ENCODE data around the gene CARD11. TPM values are rescaled to one million over a fixed set of nuclear protein-coding genes. Genes with fewer than 3 reads are reported as not detected.
"Not testable (repeated sequence)": the region's sequence is repeated elsewhere in the genome, so short reads cannot be mapped to it uniquely, and the experiment has no call there.

CARD11 gene
- total and polyA plus RNA-seq, 4 donors, result 0.77 to 1.2 (median 1.1) TPM

- Histone ChIP-seq H3K36me3 (ENCODE audit: control insufficient read depth, insufficient read depth, low read length) (no peaks in the 10 kb centered on the region), H3K9me3 (ENCODE audit: control insufficient read depth, insufficient read depth, low read length) (peaks cover 6% of the 10 kb centered on the region), H3K4me1 (ENCODE audit: control insufficient read depth, insufficient read depth, low read length) (no peaks in the 10 kb centered on the region), H3K27ac (ENCODE audit: low read depth, low read length) (no peak overlapping the region), H3K4me3 (ENCODE audit: low read depth, low read length) (no peak overlapping the region), H3K27me3 (ENCODE audit: control insufficient read depth, insufficient read depth, low read length) (no peaks in the 10 kb centered on the region)
- peak in 2 of 6 donors; percentile 53 to 84 for DNase-seq (ENCODE audit: low read depth in 4 of 6, low spot score in 6 of 6)
- no CpG with 5 or more reads among the region's 1 CpG for WGBS (ENCODE audit: insufficient coverage)
Observed at GRCh38 chr7:2965301-2965700, 78.4 kb downstream of the CARD11 start.

- Histone ChIP-seq H3K9me3 (ENCODE audit: control insufficient read depth, insufficient read depth, low read length) (peaks cover 6% of the 10 kb centered on the region), H3K4me3 (ENCODE audit: low read depth, low read length) (no peak overlapping the region), H3K4me1 (ENCODE audit: control insufficient read depth, insufficient read depth, low read length) (no peaks in the 10 kb centered on the region), H3K36me3 (ENCODE audit: control insufficient read depth, insufficient read depth, low read length) (no peaks in the 10 kb centered on the region), H3K27me3 (ENCODE audit: control insufficient read depth, insufficient read depth, low read length) (no peaks in the 10 kb centered on the region), H3K27ac (ENCODE audit: low read depth, low read length) (no peak overlapping the region)
- WGBS (ENCODE audit: insufficient coverage), result no CpG with 5 or more reads among the region's 2 CpGs
- DNase-seq (ENCODE audit: low read depth in 4 of 6, low spot score in 6 of 6), result no peak
Observed at GRCh38 chr7:2964208-2964607, 79.5 kb downstream of the CARD11 start.

- Histone ChIP-seq H3K4me3 (ENCODE audit: low read depth, low read length) (no peak overlapping the region), H3K9me3 (ENCODE audit: control insufficient read depth, insufficient read depth, low read length) (peaks cover 6% of the 10 kb centered on the region), H3K27ac (ENCODE audit: low read depth, low read length) (no peak overlapping the region), H3K36me3 (ENCODE audit: control insufficient read depth, insufficient read depth, low read length) (no peaks in the 10 kb centered on the region), H3K4me1 (ENCODE audit: control insufficient read depth, insufficient read depth, low read length) (no peaks in the 10 kb centered on the region), H3K27me3 (ENCODE audit: control insufficient read depth, insufficient read depth, low read length) (no peaks in the 10 kb centered on the region)
- DNase-seq (ENCODE audit: low read depth in 4 of 6, low spot score in 6 of 6), result no peak
- WGBS (ENCODE audit: insufficient coverage), result 82% methylated on average over 1 of the region's 2 CpGs
Observed at GRCh38 chr7:2962865-2963264, 80.8 kb downstream of the CARD11 start.

GRCh38 chr7:2959828-2960599, 83.7 kb downstream of the CARD11 start:
- Histone ChIP-seq H3K27me3 (ENCODE audit: control insufficient read depth, insufficient read depth, low read length) (no peaks in the 10 kb centered on the region), H3K36me3 (ENCODE audit: control insufficient read depth, insufficient read depth, low read length) (no peaks in the 10 kb centered on the region), H3K4me1 (ENCODE audit: control insufficient read depth, insufficient read depth, low read length) (no peaks in the 10 kb centered on the region), H3K4me3 (ENCODE audit: low read depth, low read length) (no peak overlapping the region), H3K27ac (ENCODE audit: low read depth, low read length) (no peak overlapping the region), H3K9me3 (ENCODE audit: control insufficient read depth, insufficient read depth, low read length) (no peaks in the 10 kb centered on the region)
- DNase-seq (ENCODE audit: low read depth in 4 of 6, low spot score in 6 of 6), result no peak
- 97% methylated on average over 6 of the region's 14 CpGs for WGBS (ENCODE audit: insufficient coverage)

- Histone ChIP-seq H3K9me3 (ENCODE audit: control insufficient read depth, insufficient read depth, low read length) (no peaks in the 10 kb centered on the region), H3K36me3 (ENCODE audit: control insufficient read depth, insufficient read depth, low read length) (no peaks in the 10 kb centered on the region), H3K27ac (ENCODE audit: low read depth, low read length) (no peak overlapping the region), H3K27me3 (ENCODE audit: control insufficient read depth, insufficient read depth, low read length) (no peaks in the 10 kb centered on the region), H3K4me3 (ENCODE audit: low read depth, low read length) (no peak overlapping the region), H3K4me1 (ENCODE audit: control insufficient read depth, insufficient read depth, low read length) (no peaks in the 10 kb centered on the region)
- no peak for DNase-seq (ENCODE audit: low read depth in 4 of 6, low spot score in 6 of 6)
- 86% methylated on average over 15 of the region's 15 CpGs for WGBS (ENCODE audit: insufficient coverage)
Observed at GRCh38 chr7:2959103-2959680, 84.5 kb downstream of the CARD11 start.

- 77% methylated on average over 12 of the region's 15 CpGs for WGBS (ENCODE audit: insufficient coverage)
Observed at GRCh38 chr7:2958416-2959102, 85.1 kb downstream of the CARD11 start.

GRCh38 chr7:2957369-2957727, 86.3 kb downstream of the CARD11 start:
- H3K9me3 ChIP-seq (ENCODE audit: control insufficient read depth, insufficient read depth, low read length); H3K27me3 ChIP-seq (ENCODE audit: control insufficient read depth, insufficient read depth, low read length); H3K36me3 ChIP-seq (ENCODE audit: control insufficient read depth, insufficient read depth, low read length); H3K4me3 ChIP-seq (ENCODE audit: low read depth, low read length); H3K27ac ChIP-seq (ENCODE audit: low read depth, low read length); DNase-seq (ENCODE audit: low read depth in 4 of 6, low spot score in 6 of 6); H3K4me1 ChIP-seq (ENCODE audit: control insufficient read depth, insufficient read depth, low read length): not testable (repeated sequence)
- 100% methylated on average over 2 of the region's 5 CpGs for WGBS (ENCODE audit: insufficient coverage)

More at GRCh38 chr7:2958416-2959102, 85.1 kb downstream of the CARD11 start:
- no peaks in the 10 kb centered on the region for H3K36me3 ChIP-seq (ENCODE audit: control insufficient read depth, insufficient read depth, low read length)
- DNase-seq (ENCODE audit: low read depth in 4 of 6, low spot score in 6 of 6), result no peak
- no peak overlapping the region for H3K27ac ChIP-seq (ENCODE audit: low read depth, low read length)
- no peaks in the 10 kb centered on the region for H3K9me3 ChIP-seq (ENCODE audit: control insufficient read depth, insufficient read depth, low read length)
- no peak overlapping the region for H3K4me3 ChIP-seq (ENCODE audit: low read depth, low read length)
- no peaks in the 10 kb centered on the region for H3K4me1 ChIP-seq (ENCODE audit: control insufficient read depth, insufficient read depth, low read length)
- no peaks in the 10 kb centered on the region for H3K27me3 ChIP-seq (ENCODE audit: control insufficient read depth, insufficient read depth, low read length)

- DNase-seq (ENCODE audit: low read depth in 4 of 6, low spot score in 6 of 6), result no peak
- WGBS (ENCODE audit: insufficient coverage), result 71% methylated on average over 8 of the region's 12 CpGs
- no peak overlapping the region for H3K4me3 ChIP-seq (ENCODE audit: low read depth, low read length)
- H3K27ac ChIP-seq (ENCODE audit: low read depth, low read length), result no peak overlapping the region
- no peaks in the 10 kb centered on the region for H3K4me1 ChIP-seq (ENCODE audit: control insufficient read depth, insufficient read depth, low read length)
- no peaks in the 10 kb centered on the region for H3K36me3 ChIP-seq (ENCODE audit: control insufficient read depth, insufficient read depth, low read length)
- H3K27me3 ChIP-seq (ENCODE audit: control insufficient read depth, insufficient read depth, low read length), result no peaks in the 10 kb centered on the region
- H3K9me3 ChIP-seq (ENCODE audit: control insufficient read depth, insufficient read depth, low read length), result no peaks in the 10 kb centered on the region
Observed at GRCh38 chr7:2956526-2957368, 86.9 kb downstream of the CARD11 start.

- Histone ChIP-seq H3K27ac (ENCODE audit: low read depth, low read length) (no peak overlapping the region), H3K4me1 (ENCODE audit: control insufficient read depth, insufficient read depth, low read length) (no peaks in the 10 kb centered on the region), H3K9me3 (ENCODE audit: control insufficient read depth, insufficient read depth, low read length) (no peaks in the 10 kb centered on the region), H3K4me3 (ENCODE audit: low read depth, low read length) (no peak overlapping the region), H3K27me3 (ENCODE audit: control insufficient read depth, insufficient read depth, low read length) (no peaks in the 10 kb centered on the region), H3K36me3 (ENCODE audit: control insufficient read depth, insufficient read depth, low read length) (no peaks in the 10 kb centered on the region)
- DNase-seq (ENCODE audit: low read depth in 4 of 6, low spot score in 6 of 6), result no peak
- no CpG with 5 or more reads among the region's 6 CpGs for WGBS (ENCODE audit: insufficient coverage)
Observed at GRCh38 chr7:2956076-2956475, 87.6 kb downstream of the CARD11 start.
